T-helper 1 cell treated with Interleukin-12 subunit alpha and Interleukin-12 subunit beta and Interleukin-4 antibody, amounts not matched to agents 30 ng/mL and 1 ng/mL, for 36 hours (primary cell): ENCODE measurements around the gene ST6GALNAC3. TPM values are rescaled to one million over a fixed set of nuclear protein-coding genes. Genes with fewer than 3 reads are reported as not detected.

Experiments used
- intact Hi-C: fragments of 100-400 bp; cut with micrococcal nuclease; formaldehyde crosslinking; loops from one replicate; pipeline ENCODE4 v1.15.1; 2024
- total RNA-seq: library from RNA; stranded (reverse); gene quantifications from 2 replicates; pipeline ENCODE4 v1.2.3, GENCODE V29; 2022

ST6GALNAC3 gene
- total RNA-seq, 1 donor from 2014 or later = 0.12 TPM

- intact Hi-C loops = no loop called here
Measured at GRCh38 chr1:76140227-76140626, 65.7 kb downstream of the ST6GALNAC3 start.

DNA sequence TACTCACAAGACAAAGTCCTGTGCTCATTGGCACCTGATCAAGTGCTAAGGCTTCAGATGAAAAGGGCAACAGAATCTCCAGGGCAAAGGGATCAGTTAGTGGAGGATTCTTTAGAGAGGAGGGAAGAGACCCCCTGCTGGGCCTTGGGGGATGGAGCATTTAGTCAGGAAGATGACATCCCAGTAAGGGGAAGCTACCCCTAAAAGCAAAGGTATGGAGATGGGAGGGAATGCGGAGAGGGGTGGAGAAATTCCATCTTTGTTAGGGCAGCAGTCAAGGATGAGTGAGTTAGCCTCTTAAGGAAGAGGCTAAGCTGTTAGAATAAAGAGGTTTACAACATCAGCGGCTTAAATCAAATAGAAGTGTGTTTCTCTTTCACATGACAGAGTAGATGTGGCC lies 67.4 kb downstream of the ST6GALNAC3 start:
- intact Hi-C loops = no loop called here

GRCh38 chr1:76142771-76143540 lies 68.4 kb downstream of the ST6GALNAC3 start:
- intact Hi-C loops = no loop called here

- intact Hi-C loops = no loop called here
Measured at GRCh38 chr1:76144247-76144646, 69.7 kb downstream of the ST6GALNAC3 start.

GRCh38 chr1:76145332-76145731 lies 70.8 kb downstream of the ST6GALNAC3 start:
- intact Hi-C loops = no loop called here

GRCh38 chr1:76146184-76146583 lies 71.6 kb downstream of the ST6GALNAC3 start:
- intact Hi-C loops = no loop called here

GRCh38 chr1:76147917-76148316 lies 73.4 kb downstream of the ST6GALNAC3 start:
- intact Hi-C loops = no loop called here

GRCh38 chr1:76148460-76148859 lies 73.9 kb downstream of the ST6GALNAC3 start:
- intact Hi-C loops = no loop called here

- intact Hi-C loops = loop anchor here (1.0 to 10.0 kb wide), 19 partner anchors 80 to 1960 kb away; partner anchors contain the start of genes AK5, PIGK, ST6GALNAC3 and ZZZ3
Measured at GRCh38 chr1:76153841-76154205, 79.3 kb downstream of the ST6GALNAC3 start.

GRCh38 chr1:76154206-76154956 lies 79.8 kb downstream of the ST6GALNAC3 start:
- intact Hi-C loops = loop anchor here (1.0 to 10.0 kb wide), 19 partner anchors 80 to 1960 kb away; partner anchors contain the start of genes AK5, PIGK, ST6GALNAC3 and ZZZ3

GRCh38 chr1:76156987-76157386 lies 82.4 kb downstream of the ST6GALNAC3 start:
- intact Hi-C loops = loop anchor here (10.0 kb wide), 1 partner anchor 558 kb away; no protein-coding TSS in a partner anchor

DNA sequence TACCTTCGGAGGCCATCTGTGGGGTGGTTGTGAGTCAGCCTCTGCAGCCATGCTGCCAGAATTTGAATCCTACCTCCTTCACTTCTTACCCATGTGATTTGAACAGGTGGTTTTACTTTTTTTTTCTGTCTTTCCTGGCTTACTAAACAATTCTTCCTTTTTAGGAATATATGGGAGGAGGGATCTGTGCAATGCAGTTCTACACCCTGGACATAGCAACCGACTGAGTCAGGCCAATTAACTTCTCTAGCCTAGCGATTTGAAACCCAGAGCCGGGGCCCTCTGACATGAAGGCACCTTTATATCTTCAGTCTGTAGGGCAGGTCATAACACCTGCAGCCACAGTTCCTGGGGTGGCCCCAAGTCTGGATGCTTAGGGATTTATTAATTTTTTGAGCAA lies 83.6 kb downstream of the ST6GALNAC3 start:
- intact Hi-C loops = loop anchor here (10.0 kb wide), 1 partner anchor 557 kb away; no protein-coding TSS in a partner anchor

DNA sequence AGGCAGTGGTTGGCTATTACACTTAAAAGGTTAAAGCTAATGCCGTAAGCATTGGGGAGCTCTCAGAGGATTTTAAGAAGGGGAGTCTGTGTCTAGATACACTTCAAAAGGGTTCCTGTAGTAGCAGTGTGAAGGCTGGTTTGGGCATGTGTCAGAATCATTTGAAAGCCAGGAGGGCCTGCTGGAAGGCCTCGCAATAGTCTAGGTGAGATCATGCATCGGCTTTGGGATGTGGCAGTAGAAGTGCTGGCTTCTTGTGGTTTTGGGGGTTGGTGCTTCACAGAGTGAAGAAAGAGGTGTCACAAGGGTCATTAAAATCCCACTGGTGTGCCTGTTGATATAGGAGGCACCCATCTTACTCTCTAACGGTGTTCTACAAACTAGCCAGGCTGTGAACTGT lies 85.7 kb downstream of the ST6GALNAC3 start:
- intact Hi-C loops = no loop called here

DNA sequence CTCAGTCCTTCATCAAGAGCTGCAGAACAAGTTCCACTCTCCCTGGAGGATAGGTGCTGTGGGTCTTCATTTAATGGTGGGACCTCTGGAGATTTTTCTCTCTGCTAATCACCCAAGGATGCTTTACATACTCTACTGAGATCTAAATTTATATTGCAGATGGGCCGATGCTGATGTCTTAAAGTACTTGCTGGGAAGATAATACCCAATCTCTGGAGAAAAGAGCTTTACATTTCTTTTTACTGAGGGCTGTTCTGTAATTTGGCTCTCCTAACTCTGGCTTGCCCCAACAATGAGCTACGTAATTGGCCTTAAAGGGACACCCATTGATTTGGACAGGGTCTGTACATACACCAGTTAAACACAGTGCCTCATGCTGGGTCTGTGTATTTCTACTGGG lies 86.9 kb downstream of the ST6GALNAC3 start:
- intact Hi-C loops = no loop called here

DNA sequence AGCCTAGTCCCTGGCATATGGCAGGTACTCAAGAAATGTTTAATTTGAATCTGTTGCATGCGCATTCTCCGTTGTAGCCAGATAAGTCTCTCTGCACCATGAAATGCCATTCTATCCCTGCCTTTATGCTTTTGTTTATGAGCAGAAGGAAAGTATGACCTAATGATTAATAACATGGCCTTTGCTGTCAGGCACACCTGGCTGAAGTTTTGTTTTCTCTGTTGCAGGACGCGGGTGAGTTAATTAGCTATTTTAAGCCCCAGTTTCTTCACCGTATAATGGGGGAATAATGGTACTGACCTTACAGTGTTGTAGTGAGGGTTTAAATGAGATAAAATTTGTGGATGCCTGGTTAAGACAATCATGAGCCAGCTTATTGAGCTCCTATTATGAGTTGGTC lies 87.7 kb downstream of the ST6GALNAC3 start:
- intact Hi-C loops = no loop called here

DNA sequence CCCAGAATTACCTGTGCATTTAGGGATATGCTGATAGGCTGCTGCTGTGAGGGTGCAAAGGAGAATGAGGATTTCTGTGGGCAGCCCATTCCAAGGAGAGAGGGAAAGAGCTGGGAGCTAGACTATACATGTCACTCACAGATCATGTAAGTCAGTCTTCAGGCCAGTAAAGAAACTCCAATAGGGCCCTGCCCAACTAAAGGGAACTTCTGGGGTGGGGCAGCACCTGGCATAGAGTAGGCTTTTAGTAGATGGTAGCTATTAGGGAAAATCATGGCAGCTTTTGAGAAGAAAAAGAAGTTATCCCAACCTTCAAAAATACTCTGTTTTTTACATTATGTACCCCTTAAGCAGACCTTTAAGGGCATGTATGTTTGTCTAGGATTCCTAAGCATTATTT lies 89.6 kb downstream of the ST6GALNAC3 start:
- intact Hi-C loops = no loop called here

- intact Hi-C loops = no loop called here
Measured at GRCh38 chr1:76170084-76170483, 95.5 kb downstream of the ST6GALNAC3 start.

- intact Hi-C loops = no loop called here
Measured at GRCh38 chr1:76170513-76170912, 96.0 kb downstream of the ST6GALNAC3 start.

DNA sequence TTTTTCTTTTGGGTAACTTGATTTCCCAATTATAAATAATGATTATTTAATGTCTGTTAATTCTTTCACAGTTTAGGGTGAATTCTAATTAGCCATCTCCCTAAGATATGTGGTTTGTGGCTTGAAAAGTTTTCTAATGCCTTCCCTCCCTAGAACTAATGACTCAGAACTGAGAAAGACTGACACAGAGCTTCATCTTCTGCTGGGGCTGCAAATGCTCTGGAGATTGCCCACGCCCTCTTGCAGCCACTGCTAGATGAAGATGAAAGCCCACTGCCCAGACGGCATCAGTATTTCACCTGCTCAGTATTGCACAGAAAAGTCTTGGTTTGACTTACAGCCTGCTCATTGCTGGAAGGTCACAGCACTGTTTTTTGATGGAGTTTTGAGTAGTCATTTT lies 101.5 kb downstream of the ST6GALNAC3 start:
- intact Hi-C loops = no loop called here

DNA sequence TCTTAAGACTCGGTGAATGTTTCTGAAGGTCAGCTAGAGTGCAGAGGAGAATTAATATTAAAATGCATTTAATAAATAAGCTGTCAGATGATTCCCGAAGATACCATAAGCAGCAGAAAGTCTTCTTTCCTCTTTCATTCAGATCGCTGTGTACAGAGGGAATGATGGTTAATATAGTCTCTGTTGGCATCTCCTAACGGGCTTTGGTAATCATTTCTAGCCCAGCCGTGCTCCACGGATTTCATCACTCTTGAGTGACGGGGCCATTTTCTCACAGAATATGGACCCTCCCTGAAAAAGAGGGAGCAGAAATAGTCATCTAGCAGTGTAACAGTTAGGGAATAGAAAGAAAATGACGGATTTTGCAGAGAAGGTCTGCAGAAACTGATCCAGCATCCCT lies 103.1 kb downstream of the ST6GALNAC3 start:
- intact Hi-C loops = no loop called here

- intact Hi-C loops = no loop called here
Measured at GRCh38 chr1:76179219-76179698, 104.7 kb downstream of the ST6GALNAC3 start.

DNA sequence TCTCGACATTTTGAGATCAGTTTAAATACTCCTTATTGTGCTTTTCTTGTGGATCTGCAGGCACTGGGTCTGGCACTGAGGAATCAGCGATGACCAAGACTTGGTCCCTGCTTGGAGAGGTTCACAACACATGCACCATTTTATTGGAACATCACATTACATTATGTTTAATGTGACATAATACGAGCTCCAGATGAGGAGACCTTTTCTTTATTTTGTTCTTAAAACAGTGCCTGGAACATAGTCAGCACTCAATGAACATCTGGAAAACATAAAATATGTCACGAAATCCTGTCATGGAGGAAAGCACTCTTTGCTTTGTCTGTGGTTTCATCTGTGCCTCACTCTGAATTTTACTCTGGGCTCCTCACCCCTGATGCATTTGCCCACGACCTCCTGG lies 110.7 kb downstream of the ST6GALNAC3 start:
- intact Hi-C loops = no loop called here
